Upper lobe of right lung (tissue), 1 donor: ENCODE results near the gene RPL19. TPM values are rescaled to one million over a fixed set of nuclear protein-coding genes. Genes with fewer than 3 reads are reported as not detected.

Experiments
- ATAC-seq: fragments of 200-7000 bp; cut with Tn5 transposase; one replicate; pipeline ENCODE4 v1.9.1; 2020; ENCODE audit warnings: mild to moderate bottlenecking, moderate library complexity
- DNase-seq: peaks from one replicate; pipeline ENCODE4 v3.0.0-alpha.2; 2020
- H3K27ac ChIP-seq: fragments of 200-600 bp; one replicate; pipeline ENCODE4 v1.8.0; 2022
- H3K27me3 ChIP-seq: fragments of 200-600 bp; one replicate; pipeline ENCODE4 v1.8.0; 2022; ENCODE audit warnings: mild to moderate bottlenecking
- H3K36me3 ChIP-seq: fragments of 200-600 bp; one replicate; pipeline ENCODE4 v1.8.0; 2022
- H3K4me1 ChIP-seq: fragments of 200-600 bp; one replicate; pipeline ENCODE4 v1.8.0; 2022
- H3K4me3 ChIP-seq: fragments of 200-600 bp; one replicate; pipeline ENCODE4 v1.8.0; 2022; ENCODE audit warnings: mild to moderate bottlenecking
- H3K9me3 ChIP-seq: fragments of 200-600 bp; one replicate; pipeline ENCODE4 v1.8.0; 2022
- CTCF ChIP-seq: fragments of 200-600 bp; IDR thresholded peaks from one replicate; pipeline ENCODE4 v1.8.0; 2022; ENCODE audit warnings: antibody characterized with exemption
- intact Hi-C: fragments of 100-400 bp; cut with DNase I; formaldehyde crosslinking; loops from one replicate; pipeline ENCODE4 v1.11.0; 2022
- total RNA-seq: library from RNA; stranded (reverse); fragmentation: NEBNext Ultra II Directional; extraction: Animal tissue kit (Norgen Biotek cat#: 25700); gene quantifications from one replicate; pipeline ENCODE4 v1.2.1, GENCODE V29; 2021
- donor health status: DM: no; HTN: yes; CAD: no; lungs with severe emphysema.

The RPL19 gene
- total RNA-seq, 1 donor from 2014 or later: 1,449 TPM

GRCh38 chr17:39217734-39218369 is 17.8 kb downstream of the RPL19 start:
- no peak overlapping the region for H3K4me3 ChIP-seq
- H3K27ac ChIP-seq: no peak overlapping the region
- no peak for ATAC-seq
- TF ChIP-seq CTCF: no peak
- no peak for DNase-seq
- H3K9me3 ChIP-seq: no peaks in the 10 kb centered on the region
- no peaks in the 10 kb centered on the region for H3K4me1 ChIP-seq
- H3K36me3 ChIP-seq: no peaks in the 10 kb centered on the region
- intact Hi-C loops: no loop called here
- peaks cover 10% of the 10 kb centered on the region for H3K27me3 ChIP-seq

GRCh38 chr17:39218906-39219305 is 18.8 kb downstream of the RPL19 start:
- H3K27ac ChIP-seq: no peak overlapping the region
- peaks cover 19% of the 10 kb centered on the region for H3K27me3 ChIP-seq
- no peak for ATAC-seq
- intact Hi-C loops: no loop called here
- H3K36me3 ChIP-seq: no peaks in the 10 kb centered on the region
- DNase-seq: no peak
- no peak for TF ChIP-seq CTCF
- H3K4me1 ChIP-seq: no peaks in the 10 kb centered on the region
- no peaks in the 10 kb centered on the region for H3K9me3 ChIP-seq
- H3K4me3 ChIP-seq: no peak overlapping the region

- Histone ChIP-seq H3K27ac (no peak overlapping the region), H3K4me3 (no peak overlapping the region), H3K9me3 (no peaks in the 10 kb centered on the region), H3K4me1 (peaks cover 2% of the 10 kb centered on the region), H3K36me3 (no peaks in the 10 kb centered on the region), H3K27me3 (peaks cover 26% of the 10 kb centered on the region)
- DNase-seq (no peak), ATAC-seq (peak; percentile 14)
- no peak for TF ChIP-seq CTCF
- intact Hi-C loops: no loop called here
Measured at GRCh38 chr17:39219647-39220154, 19.6 kb downstream of the RPL19 start.

- intact Hi-C loops: no loop called here
- peaks cover 16% of the 10 kb centered on the region for H3K4me1 ChIP-seq
- no peak overlapping the region for H3K27ac ChIP-seq
Measured at GRCh38 chr17:39221572-39221971, 21.5 kb downstream of the RPL19 start.

GRCh38 chr17:39222151-39222550 is 22.1 kb downstream of the RPL19 start:
- Histone ChIP-seq H3K4me3 (no peak overlapping the region), H3K27me3 (peaks cover 42% of the 10 kb centered on the region), H3K9me3 (no peaks in the 10 kb centered on the region), H3K4me1 (peaks cover 16% of the 10 kb centered on the region), H3K27ac (no peak overlapping the region), H3K36me3 (no peaks in the 10 kb centered on the region)
- intact Hi-C loops: no loop called here
- no peak for TF ChIP-seq CTCF
- ATAC-seq (no peak), DNase-seq (no peak)

More at GRCh38 chr17:39221572-39221971, 21.5 kb downstream of the RPL19 start:
- Histone ChIP-seq H3K4me3 (no peak overlapping the region), H3K27me3 (peaks cover 41% of the 10 kb centered on the region), H3K9me3 (no peaks in the 10 kb centered on the region), H3K36me3 (no peaks in the 10 kb centered on the region)
- TF ChIP-seq CTCF: no peak
- DNase-seq: peak; percentile 57
- ATAC-seq: no peak
